HepG2 (cell line): ENCODE data around the gene C4orf36. TPM values are rescaled to one million over a fixed set of nuclear protein-coding genes. Genes with fewer than 3 reads are reported as not detected.

Experiments used
- ATAC-seq: fragments of 200-7000 bp; cut with Tn5 transposase; 3 replicates; pipeline ENCODE4 v1.9.1; 2020; ENCODE audit warnings: mild to moderate bottlenecking, moderate library complexity
- BruUV-seq: library from RNA; stranded (reverse); fragments of 400-500 nt; replicated peaks from 2 replicates; lab custom pipeline; 2021; lab: Mats Ljungman, UMichigan
- CTCF ChIA-PET: fragments of 300-600 bp; formaldehyde crosslinking; extraction: SDS; loops from one replicate; lab custom pipeline; 2021; ENCODE audit warnings: low total read pairs, inconsistent platforms, low intra/inter-chr PET ratio; lab: Yijun Ruan, JAX
- POLR2A ChIA-PET: fragments of 350-600 bp; sonication (Branson Sonifier 250); formaldehyde crosslinking; loops from one replicate; lab custom pipeline; 2020; ENCODE audit warnings: antibody characterized with exemption, inconsistent platforms; lab: Yijun Ruan, JAX
- DNase-seq: peaks from one replicate; pipeline ENCODE4 v3.0.0-alpha.2; 2015; ENCODE audit warnings: low spot score
- FAIRE-seq: peaks from 3 replicates; lab custom pipeline; 2011; peaks lifted over from hg19 to GRCh38; lab: Jason Lieb, UNC
- H2AFZ ChIP-seq: one replicate; pipeline ENCODE4 v1.6.1; 2011; ENCODE audit warnings: low read length, inconsistent platforms
- H3K27ac ChIP-seq: fragments of 300-600 bp; 3 replicates; pipeline ENCODE4 v1.8.0; 2011; ENCODE audit warnings: mixed run types, mild to moderate bottlenecking, mixed read lengths, low read length, inconsistent platforms; ENCODE audit not compliant: insufficient read depth; ENCODE audit errors: extremely low read length
- H3K27me3 ChIP-seq, 2 experiments: fragments of 200-600 bp in 1 of 2; 2 replicates in 1 of 2; 3 replicates in 1 of 2; pipeline versions ENCODE4 v1.6.0 to v1.8.0; 2011; ENCODE audit warnings: low read length in 2 of 2, mild to moderate bottlenecking in 2 of 2, moderate library complexity in 2 of 2, inconsistent platforms in 1 of 2; ENCODE audit not compliant: insufficient read depth in 2 of 2, control insufficient read depth in 1 of 2
- H3K36me3 ChIP-seq, 2 experiments: fragments of 200-600 bp in 1 of 2; replicated peaks in 1 of 2; 2 replicates in 1 of 2; 3 replicates in 1 of 2; pipeline versions ENCODE4 v1.5.1 to v1.8.0; 2011; ENCODE audit warnings: low read length in 2 of 2, inconsistent platforms in 1 of 2; ENCODE audit not compliant: insufficient read depth in 2 of 2, control insufficient read depth in 1 of 2
- H3K4me1 ChIP-seq: 2 replicates; pipeline ENCODE4 v1.5.1; 2012; ENCODE audit warnings: low read length, inconsistent platforms; ENCODE audit not compliant: insufficient read depth
- H3K4me2 ChIP-seq: 2 replicates; pipeline ENCODE4 v1.6.0; 2011; ENCODE audit warnings: low read depth, low read length, inconsistent platforms
- H3K4me3 ChIP-seq, 3 experiments: fragments of 200-600 bp in 1 of 3; sonication (generic), shearing (Covaris generic) in 1 of 3; replicated peaks in 1 of 3; 2 replicates each; pipeline ENCODE4 v1.5.1; 2011 to 2016; ENCODE audit warnings: low read length in 3 of 3, inconsistent platforms in 2 of 3, low read depth in 2 of 3, mild to moderate bottlenecking in 2 of 3, control low read depth in 1 of 3, mixed read lengths in 1 of 3; ENCODE audit not compliant: insufficient read depth in 1 of 3
- H3K79me2 ChIP-seq: one replicate; pipeline ENCODE4 v1.6.1; 2011; ENCODE audit warnings: low read length, inconsistent platforms; ENCODE audit not compliant: insufficient read depth
- H3K9ac ChIP-seq: 2 replicates; pipeline ENCODE4 v1.6.0; 2011; ENCODE audit warnings: mild to moderate bottlenecking, low read depth, low read length, inconsistent platforms; ENCODE audit not compliant: insufficient read depth
- H3K9me3 ChIP-seq: 2 replicates; pipeline ENCODE4 v1.5.1; 2012; ENCODE audit warnings: mild to moderate bottlenecking, low read length
- H4K20me1 ChIP-seq: 2 replicates; pipeline ENCODE4 v1.6.0; 2011; ENCODE audit warnings: inconsistent platforms, mild to moderate bottlenecking, low read length, moderate library complexity; ENCODE audit not compliant: insufficient read depth
- ZNF546 ChIP-seq: sonication (generic); formaldehyde crosslinking; conservative IDR thresholded peaks from 2 replicates; pipeline ENCODE4 v1.8.1; 2023; ENCODE audit warnings: mild to moderate bottlenecking, missing genetic modification reagents
- WGBS: methylation state at CpG from one replicate; pipeline ENCODE4 v1.1.6; 2017; ENCODE audit warnings: low lambda C conversion rate; 5-methylcytosine and 5-hydroxymethylcytosine counted together
- in situ Hi-C: cut with HindIII; loops from 2 replicates; pipeline ENCODE4 v1.10.0; 2017; ENCODE audit warnings: low pct_unique_long_range_greater_than_20kb; ENCODE audit not compliant: extremely low pct_ligation_motif_present
- intact Hi-C: fragments of 100-400 bp; cut with micrococcal nuclease; formaldehyde crosslinking; loops from one replicate; pipeline ENCODE4 v1.10.0; 2022; ENCODE audit not compliant: unreplicated experiment
- polyA plus RNA-seq, 8 experiments: library from polyadenylated mRNA; depleted of rRNA in 3 of 8; stranded (reverse) in 7 of 8; unstranded in 1 of 8; fragments of >200 nt; fragmentation: Illumina TruSeq in 4 of 8; extraction: Trizol in 4 of 8; gene quantifications; 2 replicates each; pipeline versions ENCODE4 v1.2.1 to v1.2.3, GENCODE V29; 2011 to 2016; ENCODE audit warnings: low read depth in 4 of 8, missing spikeins in 1 of 8, mixed read lengths in 1 of 8; ENCODE audit not compliant: insufficient read depth in 1 of 8
- total RNA-seq, 5 experiments: library from RNA; depleted of rRNA; stranded (reverse); fragments of >200 nt; fragmentation: Illumina TruSeq; extraction: Trizol; gene quantifications; 2 replicates each; pipeline ENCODE4 v1.2.3, GENCODE V29; 2016; ENCODE audit warnings: low read depth in 1 of 5
- TF ChIP-seq, protein P1 (sequence below): IDR thresholded peaks from 2 replicates; pipeline ENCODE4 v1.6.1; 2012; ENCODE audit warnings: low read length, improper control_type of control experiment
- TF ChIP-seq, protein P2 (sequence below): sonication (generic); formaldehyde crosslinking; IDR thresholded peaks from 2 replicates; pipeline ENCODE4 v1.4.0; 2020; ENCODE audit warnings: missing genetic modification reagents

C4orf36 gene
- total and polyA plus RNA-seq, 2 of the 13 experiments (the other 11 are each of a cell fraction or from before 2014, with no cell fraction given): 0.63 TPM; not detected in 1

DNA sequence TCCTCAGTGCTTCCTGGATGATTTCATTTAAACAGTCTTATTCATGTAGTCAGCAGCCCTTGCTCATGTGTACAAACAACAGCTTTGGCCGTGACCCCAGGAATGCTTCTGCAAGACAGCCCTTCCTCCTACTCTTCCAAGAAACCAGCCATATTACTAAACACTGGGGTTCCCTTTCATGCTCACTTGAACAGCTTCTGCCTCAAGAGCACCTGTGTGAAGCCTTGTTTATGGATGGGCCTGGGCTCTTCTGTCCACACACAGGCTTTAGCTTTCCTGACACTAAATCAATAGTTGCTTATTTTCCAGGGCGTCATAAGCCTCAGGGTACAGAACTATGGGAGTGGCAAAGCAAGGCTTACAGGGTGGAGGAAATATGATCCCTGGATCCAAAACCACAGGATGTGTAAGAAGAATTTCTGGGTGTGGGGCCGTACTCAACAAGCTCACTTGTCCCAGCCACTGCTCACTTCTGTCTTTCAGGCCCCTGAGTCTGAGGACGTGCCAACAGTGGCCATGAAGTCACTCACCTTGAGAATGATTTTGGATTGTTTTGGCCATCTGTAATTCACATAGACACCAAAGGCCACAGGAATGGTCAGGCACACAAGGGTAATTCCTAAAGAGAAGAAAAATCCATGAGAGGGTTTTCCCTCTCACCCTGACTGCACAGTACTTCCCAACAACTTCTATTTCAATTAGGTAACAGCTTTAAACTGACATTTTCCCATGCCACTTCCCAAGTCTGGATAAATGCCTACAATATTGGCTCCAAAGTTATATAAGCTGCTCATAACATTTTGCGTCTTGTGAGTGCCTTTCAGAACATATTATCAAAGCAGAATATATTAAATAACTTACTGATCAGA lies 60.7 kb downstream of the C4orf36 start:
- no peak overlapping the region for H2AFZ ChIP-seq
- TF ChIP-seq ZNF546: no peak
- TF ChIP-seq, protein P1, sequence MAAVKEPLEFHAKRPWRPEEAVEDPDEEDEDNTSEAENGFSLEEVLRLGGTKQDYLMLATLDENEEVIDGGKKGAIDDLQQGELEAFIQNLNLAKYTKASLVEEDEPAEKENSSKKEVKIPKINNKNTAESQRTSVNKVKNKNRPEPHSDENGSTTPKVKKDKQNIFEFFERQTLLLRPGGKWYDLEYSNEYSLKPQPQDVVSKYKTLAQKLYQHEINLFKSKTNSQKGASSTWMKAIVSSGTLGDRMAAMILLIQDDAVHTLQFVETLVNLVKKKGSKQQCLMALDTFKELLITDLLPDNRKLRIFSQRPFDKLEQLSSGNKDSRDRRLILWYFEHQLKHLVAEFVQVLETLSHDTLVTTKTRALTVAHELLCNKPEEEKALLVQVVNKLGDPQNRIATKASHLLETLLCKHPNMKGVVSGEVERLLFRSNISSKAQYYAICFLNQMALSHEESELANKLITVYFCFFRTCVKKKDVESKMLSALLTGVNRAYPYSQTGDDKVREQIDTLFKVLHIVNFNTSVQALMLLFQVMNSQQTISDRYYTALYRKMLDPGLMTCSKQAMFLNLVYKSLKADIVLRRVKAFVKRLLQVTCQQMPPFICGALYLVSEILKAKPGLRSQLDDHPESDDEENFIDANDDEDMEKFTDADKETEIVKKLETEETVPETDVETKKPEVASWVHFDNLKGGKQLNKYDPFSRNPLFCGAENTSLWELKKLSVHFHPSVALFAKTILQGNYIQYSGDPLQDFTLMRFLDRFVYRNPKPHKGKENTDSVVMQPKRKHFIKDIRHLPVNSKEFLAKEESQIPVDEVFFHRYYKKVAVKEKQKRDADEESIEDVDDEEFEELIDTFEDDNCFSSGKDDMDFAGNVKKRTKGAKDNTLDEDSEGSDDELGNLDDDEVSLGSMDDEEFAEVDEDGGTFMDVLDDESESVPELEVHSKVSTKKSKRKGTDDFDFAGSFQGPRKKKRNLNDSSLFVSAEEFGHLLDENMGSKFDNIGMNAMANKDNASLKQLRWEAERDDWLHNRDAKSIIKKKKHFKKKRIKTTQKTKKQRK: no peak
- TF ChIP-seq, protein P2, sequence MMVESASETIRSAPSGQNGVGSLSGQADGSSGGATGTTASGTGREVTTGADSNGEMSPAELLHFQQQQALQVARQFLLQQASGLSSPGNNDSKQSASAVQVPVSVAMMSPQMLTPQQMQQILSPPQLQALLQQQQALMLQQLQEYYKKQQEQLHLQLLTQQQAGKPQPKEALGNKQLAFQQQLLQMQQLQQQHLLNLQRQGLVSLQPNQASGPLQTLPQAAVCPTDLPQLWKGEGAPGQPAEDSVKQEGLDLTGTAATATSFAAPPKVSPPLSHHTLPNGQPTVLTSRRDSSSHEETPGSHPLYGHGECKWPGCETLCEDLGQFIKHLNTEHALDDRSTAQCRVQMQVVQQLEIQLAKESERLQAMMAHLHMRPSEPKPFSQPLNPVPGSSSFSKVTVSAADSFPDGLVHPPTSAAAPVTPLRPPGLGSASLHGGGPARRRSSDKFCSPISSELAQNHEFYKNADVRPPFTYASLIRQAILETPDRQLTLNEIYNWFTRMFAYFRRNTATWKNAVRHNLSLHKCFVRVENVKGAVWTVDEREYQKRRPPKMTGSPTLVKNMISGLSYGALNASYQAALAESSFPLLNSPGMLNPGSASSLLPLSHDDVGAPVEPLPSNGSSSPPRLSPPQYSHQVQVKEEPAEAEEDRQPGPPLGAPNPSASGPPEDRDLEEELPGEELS (CRISPR knock-in tag): no peak

More for the DNA sequence above, 60.7 kb downstream of the C4orf36 start:
- H3K4me3 ChIP-seq: no peak overlapping the region
- H3K79me2 ChIP-seq: no peaks in the 10 kb centered on the region
- H4K20me1 ChIP-seq: no peaks in the 10 kb centered on the region
- no peak overlapping the region for H3K4me2 ChIP-seq
- no peaks in the 10 kb centered on the region for H3K36me3 ChIP-seq
- FAIRE-seq: no peak
- BruUV-seq: no TSS peak
- CTCF ChIA-PET: no interaction called here
- POLR2A ChIA-PET: no interaction called here
- intact Hi-C loops: no loop called here
- H3K27ac ChIP-seq: no peak overlapping the region
- in situ Hi-C loops: no loop called here
- DNase-seq: peak; percentile 1
- H3K27me3 ChIP-seq: no peaks in the 10 kb centered on the region; a peak in 1 of 5 replicates
- no peaks in the 10 kb centered on the region for H3K9me3 ChIP-seq
- WGBS: 33% methylated on average over 4 of the region's 5 CpGs
- ATAC-seq: peak; percentile 49; the same call in 1 of the 3 replicates
- no peaks in the 10 kb centered on the region for H3K4me1 ChIP-seq
- H3K9ac ChIP-seq: no peak overlapping the region

Other genes starting within 250 kb of the C4orf36 start
- gene SLC10A6, start 43.0 kb downstream of the C4orf36 start, total RNA-seq (2016; rRNA removed; fragmentation: Illumina TruSeq; extraction: Trizol): not detected in 2 replicates
- not detected in 2 replicates for gene SLC10A6, start 43.0 kb downstream of the C4orf36 start, polyA plus RNA-seq (2011; rRNA removed)
- 15.9 and 19.6 TPM in 2 replicates for gene AFF1, start 42.6 kb upstream of the C4orf36 start, total RNA-seq (2016; rRNA removed; fragmentation: Illumina TruSeq; extraction: Trizol)
- 13.8 and 15.5 TPM in 2 replicates for gene AFF1, start 42.6 kb upstream of the C4orf36 start, polyA plus RNA-seq (2011; rRNA removed)